Colon (tissue), 2 donors: ENCODE results near the gene GRIN3B.
A peak's percentile ranks its signal among the peaks of the same experiment; 100 is the strongest.
"Not testable (repeated sequence)": the region's sequence is repeated elsewhere in the genome, so short reads cannot be mapped to it uniquely, and the experiment has no call there.

ENCODE experiments used
- FAIRE-seq: peaks from 2 replicates; lab custom pipeline; 2012; peaks lifted over from hg19 to GRCh38; lab: Jason Lieb, UNC
- donor health status: control.
- donor health status: control.

The GRIN3B gene

GRCh38 chr19:1019616-1019961 lies 19.4 kb downstream of the GRIN3B start:
- FAIRE-seq = no peak

DNA sequence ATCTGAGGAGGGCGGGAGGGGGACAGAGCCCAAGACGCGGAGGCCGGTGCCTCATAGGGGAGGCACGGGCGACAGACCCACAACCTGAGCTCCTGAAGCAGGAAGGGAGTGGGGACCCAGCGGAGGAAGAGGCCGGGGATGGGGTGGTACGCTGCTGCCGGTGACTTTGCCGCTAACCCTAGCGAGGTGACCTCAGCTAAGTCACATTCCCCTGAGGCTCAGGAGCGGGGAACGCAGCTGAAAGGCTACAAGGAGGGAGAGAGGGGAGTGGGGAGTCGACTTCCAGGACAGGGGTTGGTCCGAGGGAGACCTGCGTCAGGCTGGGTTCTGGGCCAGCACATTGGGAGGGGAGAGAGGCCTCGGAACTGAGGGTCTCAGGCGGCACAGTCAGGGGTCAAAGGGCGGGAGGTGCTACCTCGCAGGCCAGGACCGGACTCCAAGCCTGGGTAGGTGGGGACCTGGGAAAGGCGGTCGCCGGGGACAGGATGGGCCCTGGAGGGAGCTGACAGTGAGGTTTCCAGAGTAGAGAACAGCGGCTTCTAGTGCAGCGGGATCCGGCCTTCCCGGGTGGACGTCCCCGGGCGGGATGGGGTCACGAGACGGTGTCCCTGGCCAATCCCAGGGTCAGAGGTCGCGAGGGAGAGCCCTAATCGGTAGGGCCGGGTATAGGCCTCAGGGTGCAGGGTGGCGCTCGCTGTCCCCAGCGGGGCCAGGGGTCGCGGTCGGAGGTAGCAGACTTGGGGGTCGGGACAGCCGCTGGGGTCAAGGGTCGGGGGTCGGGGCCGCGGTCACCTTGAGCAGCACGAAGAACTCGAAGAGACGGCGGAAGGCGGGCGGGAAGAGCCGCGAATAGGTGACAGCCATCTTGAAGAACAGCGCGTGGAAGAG lies 20.0 kb downstream of the GRIN3B start:
- no peak for FAIRE-seq

- FAIRE-seq = peak; percentile 10
Measured at GRCh38 chr19:1020868-1021425, 20.7 kb downstream of the GRIN3B start, which contains the start of gene TMEM259. TMEM259 (minus strand) TSS chr19:1021123; CDS start chr19:1020996, 127 bp downstream.

DNA sequence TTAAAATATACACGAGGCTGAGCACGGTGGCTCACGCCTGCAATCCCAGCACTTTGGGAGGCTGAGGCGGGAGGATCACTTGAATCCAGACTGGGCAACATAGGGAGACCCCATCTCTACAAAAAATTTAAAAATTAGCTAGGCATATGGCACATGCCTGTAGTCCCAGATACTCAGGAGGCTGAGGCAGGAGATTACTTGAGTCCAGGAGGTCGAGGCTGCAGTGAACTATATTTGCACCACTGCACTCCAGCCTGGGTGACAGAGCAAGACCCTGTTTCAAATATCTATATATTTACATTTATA lies 23.6 kb downstream of the GRIN3B start:
- not testable (repeated sequence) for FAIRE-seq

GRCh38 chr19:1025080-1025479 lies 24.9 kb downstream of the GRIN3B start:
- not testable (repeated sequence) for FAIRE-seq

GRCh38 chr19:1025960-1026782 lies 26.0 kb downstream of the GRIN3B start, which contains the start of gene CNN2:
CNN2 (plus strand) TSS chr19:1026608; CDS start chr19:1026662, 54 bp downstream.
- no peak for FAIRE-seq

- FAIRE-seq = no peak
Measured at GRCh38 chr19:1026783-1027649, 26.8 kb downstream of the GRIN3B start.

DNA sequence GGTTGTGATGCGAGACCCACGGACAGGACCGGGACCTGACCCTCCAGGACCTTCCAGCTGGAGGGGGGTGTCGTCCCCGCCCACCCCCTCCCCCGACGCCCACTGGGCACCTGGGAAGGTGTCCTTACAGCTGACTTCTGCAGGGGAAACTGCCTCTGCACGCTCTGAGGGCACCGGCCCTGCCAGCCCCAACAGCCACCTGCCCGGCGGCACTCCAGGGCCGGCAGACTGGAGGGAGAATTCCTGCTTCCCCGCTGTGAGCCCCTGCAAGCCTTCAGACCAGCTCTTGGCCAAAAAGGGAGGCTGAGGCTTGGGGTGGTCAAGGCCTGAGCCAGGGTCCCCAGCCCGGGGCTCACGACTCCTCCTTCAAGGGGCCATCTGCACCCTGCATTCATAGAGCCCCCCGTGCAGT lies 27.4 kb downstream of the GRIN3B start:
- FAIRE-seq = no peak

- FAIRE-seq = no peak
Measured at GRCh38 chr19:1028062-1028926, 28.1 kb downstream of the GRIN3B start.

- FAIRE-seq = no peak
Measured at GRCh38 chr19:1032264-1032867, 32.1 kb downstream of the GRIN3B start.

DNA sequence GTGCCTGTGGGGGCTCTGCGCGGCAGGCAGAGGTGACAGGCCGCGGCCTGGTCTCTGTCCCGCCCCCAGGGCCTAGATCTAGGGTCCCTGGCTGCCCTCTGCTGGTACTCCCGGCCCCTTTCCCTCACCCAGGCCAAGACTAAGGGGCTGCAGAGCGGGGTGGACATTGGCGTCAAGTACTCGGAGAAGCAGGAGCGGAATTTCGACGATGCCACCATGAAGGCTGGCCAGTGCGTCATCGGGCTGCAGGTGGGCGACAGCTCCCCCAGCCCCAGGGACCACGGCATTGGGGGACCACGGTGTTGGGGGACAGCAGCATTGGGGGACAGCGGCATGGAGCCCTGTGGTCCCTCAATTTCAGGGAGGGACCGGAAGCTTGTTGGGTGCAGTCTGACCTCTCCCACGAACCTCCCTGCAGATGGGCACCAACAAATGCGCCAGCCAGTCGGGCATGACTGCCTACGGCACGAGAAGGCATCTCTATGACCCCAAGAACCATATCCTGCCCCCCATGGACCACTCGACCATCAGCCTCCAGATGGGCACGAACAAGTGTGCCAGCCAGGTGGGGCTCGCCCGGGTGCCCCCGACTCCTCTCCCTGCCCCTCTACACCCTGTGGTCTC lies 35.9 kb downstream of the GRIN3B start:
- FAIRE-seq = no peak

GRCh38 chr19:1037621-1038064 lies 37.4 kb downstream of the GRIN3B start:
- FAIRE-seq = no peak

DNA sequence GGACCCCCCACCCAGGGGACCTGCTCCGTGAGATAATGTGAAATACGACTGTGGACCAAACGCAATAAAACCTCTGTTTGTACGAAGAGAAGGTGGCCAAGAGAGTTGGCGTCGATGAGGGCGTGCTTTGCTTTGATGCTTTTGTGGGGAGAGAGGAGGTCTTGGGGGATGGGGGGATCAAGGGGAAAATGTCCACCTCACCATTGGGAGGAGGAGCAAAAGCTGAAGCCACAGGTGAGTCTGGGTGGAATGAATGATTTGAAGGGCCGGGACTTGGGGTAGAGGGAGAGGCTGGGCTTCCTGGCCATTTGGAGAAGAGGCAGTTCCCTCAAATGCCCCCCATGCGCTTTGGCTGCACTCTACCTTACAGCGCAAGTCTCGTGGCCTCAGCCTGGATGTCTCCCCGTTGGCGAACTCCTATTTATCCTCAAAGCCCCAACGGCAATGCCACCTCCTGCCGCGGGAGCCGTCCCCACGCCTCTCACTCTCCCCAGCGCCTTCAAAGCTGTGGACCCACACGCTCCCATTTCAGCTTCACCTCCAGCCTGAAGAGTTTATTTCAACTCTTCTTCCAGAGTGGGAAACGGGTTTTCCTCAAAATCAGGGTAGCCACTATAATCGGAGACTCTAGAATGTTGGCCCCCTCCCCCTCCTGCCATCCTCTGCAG lies 38.9 kb downstream of the GRIN3B start:
- no peak for FAIRE-seq

GRCh38 chr19:1039646-1040475 lies 39.6 kb downstream of the GRIN3B start, which contains the start of gene ABCA7:
ABCA7 (plus strand) TSS chr19:1040107; CDS start chr19:1041362, 1,255 bp downstream.
- FAIRE-seq = no peak

DNA sequence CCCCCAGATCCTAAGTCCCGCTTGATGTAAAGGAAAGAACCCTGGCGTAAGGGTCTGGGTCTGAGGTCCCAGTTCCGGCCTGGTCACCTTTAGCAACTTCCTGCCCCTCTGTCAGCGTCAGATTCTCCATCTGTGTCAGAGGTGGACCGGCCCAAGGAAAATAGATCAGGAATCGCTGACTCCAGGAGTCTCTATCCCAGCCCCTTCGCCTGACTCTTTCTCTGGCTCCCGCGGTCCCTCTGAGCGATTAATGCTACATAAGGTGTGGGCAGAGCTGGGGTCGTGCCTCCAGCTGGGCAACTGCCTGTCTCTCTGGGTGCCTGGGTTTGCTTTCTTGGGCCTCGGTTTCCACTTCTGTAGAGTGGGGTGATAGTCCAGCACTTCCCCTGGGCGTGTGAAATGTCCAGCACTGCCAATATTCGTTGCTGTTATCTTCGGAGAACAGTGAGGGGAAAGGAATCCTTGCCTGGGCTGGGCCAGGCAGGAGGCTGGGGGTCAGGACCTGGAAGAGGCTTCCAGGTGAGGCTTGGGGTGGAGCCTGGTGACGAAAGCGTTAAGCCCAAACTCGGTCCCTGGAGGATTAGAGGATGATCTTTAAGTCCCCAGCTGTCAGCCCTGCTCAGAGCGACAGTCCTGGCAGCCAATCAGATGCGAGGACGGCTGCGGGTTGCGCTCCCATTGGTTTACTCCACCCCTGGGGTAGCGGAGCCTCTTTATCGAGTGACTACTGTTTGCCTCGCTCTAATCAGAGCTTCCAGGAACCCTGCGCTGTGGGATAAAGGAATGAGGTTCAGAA lies 40.5 kb downstream of the GRIN3B start:
- no peak for FAIRE-seq

DNA sequence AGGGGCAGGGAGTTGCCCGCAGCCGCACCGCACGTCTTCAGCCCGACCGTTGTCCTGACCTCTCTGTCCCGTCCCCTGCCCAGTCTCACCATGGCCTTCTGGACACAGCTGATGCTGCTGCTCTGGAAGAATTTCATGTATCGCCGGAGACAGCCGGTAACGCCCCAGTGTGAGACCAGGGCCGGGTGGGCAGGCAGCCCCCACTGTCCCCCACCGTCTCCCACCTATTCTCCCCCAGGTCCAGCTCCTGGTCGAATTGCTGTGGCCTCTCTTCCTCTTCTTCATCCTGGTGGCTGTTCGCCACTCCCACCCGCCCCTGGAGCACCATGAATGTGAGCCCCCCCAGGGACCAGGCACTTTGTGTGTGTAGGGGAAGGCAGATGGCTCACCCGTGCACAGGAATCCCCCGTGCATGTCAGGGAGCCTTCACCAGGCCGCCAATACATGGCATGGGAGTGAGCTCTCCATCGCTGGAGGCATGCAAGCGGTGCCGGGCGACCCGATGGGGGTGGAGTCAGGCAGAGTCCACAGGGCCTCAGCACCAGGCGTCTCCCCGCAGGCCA lies 41.1 kb downstream of the GRIN3B start:
- FAIRE-seq = no peak
